Measurements from ENCODE around the gene CX3CL1. TPM values are rescaled to one million over a fixed set of nuclear protein-coding genes. Genes with fewer than 3 reads are reported as not detected.
A peak's percentile ranks its signal among the peaks of the same experiment; 100 is the strongest.

CX3CL1 gene
- total RNA-seq, 1 experiment from 2014 or later, result 0.15 TPM

DNA sequence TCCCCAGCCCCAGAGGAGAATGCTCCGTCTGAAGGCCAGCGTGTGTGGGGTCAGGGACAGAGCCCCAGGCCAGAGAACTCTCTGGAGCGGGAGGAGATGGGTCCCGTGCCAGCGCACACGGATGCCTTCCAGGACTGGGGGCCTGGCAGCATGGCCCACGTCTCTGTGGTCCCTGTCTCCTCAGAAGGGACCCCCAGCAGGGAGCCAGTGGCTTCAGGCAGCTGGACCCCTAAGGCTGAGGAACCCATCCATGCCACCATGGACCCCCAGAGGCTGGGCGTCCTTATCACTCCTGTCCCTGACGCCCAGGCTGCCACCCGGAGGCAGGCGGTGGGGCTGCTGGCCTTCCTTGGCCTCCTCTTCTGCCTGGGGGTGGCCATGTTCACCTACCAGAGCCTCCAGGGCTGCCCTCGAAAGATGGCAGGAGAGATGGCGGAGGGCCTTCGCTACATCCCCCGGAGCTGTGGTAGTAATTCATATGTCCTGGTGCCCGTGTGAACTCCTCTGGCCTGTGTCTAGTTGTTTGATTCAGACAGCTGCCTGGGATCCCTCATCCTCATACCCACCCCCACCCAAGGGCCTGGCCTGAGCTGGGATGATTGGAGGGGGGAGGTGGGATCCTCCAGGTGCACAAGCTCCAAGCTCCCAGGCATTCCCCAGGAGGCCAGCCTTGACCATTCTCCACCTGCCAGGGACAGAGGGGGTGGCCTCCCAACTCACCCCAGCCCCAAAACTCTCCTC, 10.4 kb downstream of the CX3CL1 start:
- H4K20me1 ChIP-seq (ENCODE audit: insufficient read depth), result no peaks in the 10 kb centered on the region
- RAD21 ChIA-PET (ENCODE audit: low non-redundant PET in 1 of 2, low total read pairs in 2 of 2, uncharacterized antibody in 2 of 2, unreplicated experiment in 2 of 2), result no interaction called here
- H3K9me3 ChIP-seq (ENCODE audit: control insufficient read depth in 1 of 2, insufficient read depth in 1 of 2, low read depth in 1 of 2, low read length in 2 of 2), result no peaks in the 10 kb centered on the region
- no peak overlapping the region for H3K9ac ChIP-seq (ENCODE audit: low read length)
- H3K27ac ChIP-seq (ENCODE audit: low read depth, low read length), result no peak overlapping the region
- H3K4me3 ChIP-seq (replicated peaks in 1 of 2; ENCODE audit: low read depth in 1 of 2, low read length in 2 of 2), result no peak overlapping the region
- no peak overlapping the region for H3K4me2 ChIP-seq (ENCODE audit: low read length)
- POLR2A ChIA-PET, result interaction anchor here (0.9 kb wide), 1 partner anchor 35 kb away, joined by 3 read pairs; no protein-coding TSS in a partner anchor
- H3K4me1 ChIP-seq (ENCODE audit: control insufficient read depth in 1 of 2, insufficient read depth in 2 of 2, low read length in 2 of 2), result peaks cover under 1 to 25% of the 10 kb centered on the region in 2 experiments; a peak in 3 of 4 replicates
- ATAC-seq (peak; percentile 62; the same call in 1 of the 2 replicates), DNase-seq (ENCODE audit: low read depth, low spot score) (no peak)
- no peaks in the 10 kb centered on the region for H3K79me2 ChIP-seq (ENCODE audit: insufficient read depth, low read length)
- CTCF ChIA-PET, result interaction anchor here (0.6 kb wide), 1 partner anchor 398 kb away, joined by 3 read pairs; no protein-coding TSS in a partner anchor
- no peak overlapping the region for H2AFZ ChIP-seq (ENCODE audit: low read depth, low read length, poor library complexity, severe bottlenecking)
- BruUV-seq (replicated peaks), result no TSS peak
- intact Hi-C loops (cut with micrococcal nuclease), result no loop called here
- no peaks in the 10 kb centered on the region for H3K9me2 ChIP-seq (ENCODE audit: insufficient read depth)
- H3K36me3 ChIP-seq (ENCODE audit: control insufficient read depth in 1 of 2, insufficient read depth in 2 of 2, low read length in 2 of 2), result no peaks in the 10 kb centered on the region
- no peaks in the 10 kb centered on the region for H3K27me3 ChIP-seq (ENCODE audit: insufficient read depth, low read length)
- TF ChIP-seq REST (IDR thresholded peaks at IDR 0.05; ENCODE audit: low read depth), result no peak
- TF ChIP-seq, protein P1, sequence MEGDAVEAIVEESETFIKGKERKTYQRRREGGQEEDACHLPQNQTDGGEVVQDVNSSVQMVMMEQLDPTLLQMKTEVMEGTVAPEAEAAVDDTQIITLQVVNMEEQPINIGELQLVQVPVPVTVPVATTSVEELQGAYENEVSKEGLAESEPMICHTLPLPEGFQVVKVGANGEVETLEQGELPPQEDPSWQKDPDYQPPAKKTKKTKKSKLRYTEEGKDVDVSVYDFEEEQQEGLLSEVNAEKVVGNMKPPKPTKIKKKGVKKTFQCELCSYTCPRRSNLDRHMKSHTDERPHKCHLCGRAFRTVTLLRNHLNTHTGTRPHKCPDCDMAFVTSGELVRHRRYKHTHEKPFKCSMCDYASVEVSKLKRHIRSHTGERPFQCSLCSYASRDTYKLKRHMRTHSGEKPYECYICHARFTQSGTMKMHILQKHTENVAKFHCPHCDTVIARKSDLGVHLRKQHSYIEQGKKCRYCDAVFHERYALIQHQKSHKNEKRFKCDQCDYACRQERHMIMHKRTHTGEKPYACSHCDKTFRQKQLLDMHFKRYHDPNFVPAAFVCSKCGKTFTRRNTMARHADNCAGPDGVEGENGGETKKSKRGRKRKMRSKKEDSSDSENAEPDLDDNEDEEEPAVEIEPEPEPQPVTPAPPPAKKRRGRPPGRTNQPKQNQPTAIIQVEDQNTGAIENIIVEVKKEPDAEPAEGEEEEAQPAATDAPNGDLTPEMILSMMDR (IDR thresholded peaks at IDR 0.05 in 2 of 3, conservative IDR thresholded peaks at IDR 0.05 in 1 of 3; ENCODE audit: borderline replicate concordance in 1 of 3, insufficient read depth in 1 of 3, low read depth in 2 of 3, low read length in 2 of 3), result peak; percentile 9 to 21 (median 21); a peak in 2 of 6 replicates

All from HCT116 (cell line).